ENCODE measurements around the gene DOCK1. TPM values are rescaled to one million over a fixed set of nuclear protein-coding genes. Genes with fewer than 3 reads are reported as not detected.

DOCK1 gene
- total RNA-seq, 6 experiments from 2014 or later: 50.6 to 59.9 (median 54.7) TPM

- no peak for TF ChIP-seq CTCF (IDR thresholded peaks at IDR 0.05)
- Mint-ChIP-seq H3K4me3 (no peak overlapping the region; the same call in 1 of the 2 replicates), H3K9me3 (no peaks in the 10 kb centered on the region), H3K27me3 (ENCODE audit: insufficient read depth) (peaks cover 2% of the 10 kb centered on the region; the same call in 1 of the 2 replicates), H3K27ac (no peak overlapping the region), H3K4me1 (ENCODE audit: low read depth) (no peaks in the 10 kb centered on the region), H3K36me3 (ENCODE audit: low read depth) (peaks cover 28% of the 10 kb centered on the region)
- DNase-seq: no peak
These were observed 347.6 kb downstream of the DOCK1 start for GRCh38 chr10:127252818-127253217.

- no peak for DNase-seq
- peaks cover 2% of the 10 kb centered on the region; the same call in 1 of the 2 replicates for H3K27me3 Mint-ChIP-seq (ENCODE audit: insufficient read depth)
- H3K36me3 Mint-ChIP-seq (ENCODE audit: low read depth): peaks cover 33% of the 10 kb centered on the region
- no peak for TF ChIP-seq CTCF (IDR thresholded peaks at IDR 0.05)
- no peak overlapping the region for H3K27ac Mint-ChIP-seq
- no peaks in the 10 kb centered on the region for H3K4me1 Mint-ChIP-seq (ENCODE audit: low read depth)
- no peak overlapping the region for H3K4me3 Mint-ChIP-seq
- H3K9me3 Mint-ChIP-seq: no peaks in the 10 kb centered on the region
These were observed 349.0 kb downstream of the DOCK1 start for GRCh38 chr10:127254276-127254675.

GRCh38 chr10:127257395-127257794 lies 352.2 kb downstream of the DOCK1 start:
- Mint-ChIP-seq H3K4me3 (no peak overlapping the region), H3K36me3 (ENCODE audit: low read depth) (peaks cover 51% of the 10 kb centered on the region), H3K9me3 (peaks cover 22% of the 10 kb centered on the region), H3K27me3 (ENCODE audit: insufficient read depth) (no peaks in the 10 kb centered on the region), H3K4me1 (ENCODE audit: low read depth) (no peaks in the 10 kb centered on the region), H3K27ac (no peak overlapping the region)
- no peak for TF ChIP-seq CTCF (IDR thresholded peaks at IDR 0.05)
- no peak for DNase-seq

GRCh38 chr10:127259347-127259746 lies 354.1 kb downstream of the DOCK1 start:
- H3K9me3 Mint-ChIP-seq: peaks cover 22% of the 10 kb centered on the region
- no peaks in the 10 kb centered on the region for H3K27me3 Mint-ChIP-seq (ENCODE audit: insufficient read depth)
- no peak for TF ChIP-seq CTCF (IDR thresholded peaks at IDR 0.05)
- peaks cover 48% of the 10 kb centered on the region for H3K36me3 Mint-ChIP-seq (ENCODE audit: low read depth)
- no peak overlapping the region for H3K4me3 Mint-ChIP-seq
- H3K27ac Mint-ChIP-seq: no peak overlapping the region
- H3K4me1 Mint-ChIP-seq (ENCODE audit: low read depth): no peaks in the 10 kb centered on the region
- no peak for DNase-seq

GRCh38 chr10:127262606-127263005 lies 357.4 kb downstream of the DOCK1 start:
- H3K9me3 Mint-ChIP-seq: peaks cover 22% of the 10 kb centered on the region
- DNase-seq: no peak
- H3K27ac Mint-ChIP-seq: no peak overlapping the region
- H3K4me3 Mint-ChIP-seq: no peak overlapping the region
- H3K4me1 Mint-ChIP-seq (ENCODE audit: low read depth): no peaks in the 10 kb centered on the region
- no peak for TF ChIP-seq CTCF (IDR thresholded peaks at IDR 0.05)
- no peaks in the 10 kb centered on the region; the same call in 1 of the 2 replicates for H3K27me3 Mint-ChIP-seq (ENCODE audit: insufficient read depth)
- peaks cover 48% of the 10 kb centered on the region for H3K36me3 Mint-ChIP-seq (ENCODE audit: low read depth)

- Mint-ChIP-seq H3K27me3 (ENCODE audit: insufficient read depth) (no peaks in the 10 kb centered on the region; the same call in 1 of the 2 replicates), H3K9me3 (peaks cover 17% of the 10 kb centered on the region), H3K4me3 (no peak overlapping the region), H3K4me1 (ENCODE audit: low read depth) (no peaks in the 10 kb centered on the region), H3K27ac (no peak overlapping the region), H3K36me3 (ENCODE audit: low read depth) (peaks cover 23% of the 10 kb centered on the region)
- DNase-seq: no peak
- TF ChIP-seq CTCF (IDR thresholded peaks at IDR 0.05): no peak
These were observed 360.1 kb downstream of the DOCK1 start for GRCh38 chr10:127265288-127265687.

Data from HFFc6 (cell line).